Stimulated activated CD4-positive, alpha-beta T cell treated with anti-CD3 and anti-CD28 coated beads, Interleukin-1b, Interleukin-23, amount 100 ng/mL, for 48 hours (primary cell): ENCODE data around the gene LMX1B.

ENCODE experiments used
- DNase-seq: peaks from one replicate; pipeline ENCODE4 v3.0.0-alpha.2; 2020

LMX1B gene

DNA sequence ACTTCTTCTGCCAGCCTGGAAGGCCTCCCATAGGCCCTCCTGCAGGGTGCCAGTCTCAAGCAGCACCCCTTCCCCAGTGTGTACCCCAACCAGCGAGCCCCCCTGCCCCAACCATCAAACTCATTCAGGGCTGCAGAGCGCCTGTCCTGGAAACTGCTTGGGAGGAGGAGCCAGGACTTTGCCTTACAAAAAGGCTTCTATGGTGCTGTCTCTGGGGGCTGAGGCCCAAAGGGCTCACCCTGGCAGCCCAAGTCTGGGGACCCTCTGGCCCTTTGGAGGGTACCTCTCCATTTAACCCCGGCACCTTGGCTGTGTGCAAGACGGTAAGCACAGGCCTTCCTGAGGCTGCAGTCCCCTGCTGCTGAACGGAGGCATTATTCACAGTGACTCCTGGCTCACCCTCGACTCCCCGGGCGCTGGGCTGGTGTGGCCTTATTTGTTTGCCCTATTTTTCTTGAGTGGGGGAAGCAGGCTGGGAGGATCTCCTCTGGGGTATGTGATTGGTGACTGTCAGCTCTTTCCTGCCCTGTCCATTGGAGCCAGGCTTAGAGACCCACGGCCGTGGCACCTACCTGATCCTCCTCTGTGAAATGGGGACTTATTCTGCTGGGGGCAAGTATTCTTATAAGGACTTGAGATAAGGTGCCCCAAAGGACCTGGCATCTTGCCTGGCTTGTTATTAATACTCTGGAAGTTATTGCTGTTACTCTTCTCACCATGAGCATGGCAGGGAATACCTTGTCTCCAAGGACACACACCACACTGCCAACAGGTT, 5.8 kb downstream of the LMX1B start:
- DNase-seq = no peak

DNA sequence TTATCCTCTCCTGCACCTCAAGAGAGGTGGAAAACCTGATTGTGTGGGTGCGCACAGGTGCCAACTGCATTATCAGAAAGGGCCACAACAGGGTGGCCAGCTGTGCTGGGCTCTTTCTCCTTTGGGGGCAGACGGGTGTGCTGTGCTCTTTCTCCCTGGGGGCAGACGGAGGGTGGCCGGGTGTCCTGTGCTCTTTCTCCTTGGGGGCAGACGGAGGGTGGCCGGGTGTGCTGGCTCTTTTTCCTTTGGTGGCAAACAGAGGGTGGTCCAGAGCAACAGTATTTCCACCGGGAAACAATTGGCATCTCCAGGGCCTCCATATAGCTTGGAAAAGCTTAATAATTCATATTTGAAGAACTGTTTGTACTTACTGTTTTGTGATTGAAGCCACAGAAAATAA, 6.8 kb downstream of the LMX1B start:
- DNase-seq = no peak

DNA sequence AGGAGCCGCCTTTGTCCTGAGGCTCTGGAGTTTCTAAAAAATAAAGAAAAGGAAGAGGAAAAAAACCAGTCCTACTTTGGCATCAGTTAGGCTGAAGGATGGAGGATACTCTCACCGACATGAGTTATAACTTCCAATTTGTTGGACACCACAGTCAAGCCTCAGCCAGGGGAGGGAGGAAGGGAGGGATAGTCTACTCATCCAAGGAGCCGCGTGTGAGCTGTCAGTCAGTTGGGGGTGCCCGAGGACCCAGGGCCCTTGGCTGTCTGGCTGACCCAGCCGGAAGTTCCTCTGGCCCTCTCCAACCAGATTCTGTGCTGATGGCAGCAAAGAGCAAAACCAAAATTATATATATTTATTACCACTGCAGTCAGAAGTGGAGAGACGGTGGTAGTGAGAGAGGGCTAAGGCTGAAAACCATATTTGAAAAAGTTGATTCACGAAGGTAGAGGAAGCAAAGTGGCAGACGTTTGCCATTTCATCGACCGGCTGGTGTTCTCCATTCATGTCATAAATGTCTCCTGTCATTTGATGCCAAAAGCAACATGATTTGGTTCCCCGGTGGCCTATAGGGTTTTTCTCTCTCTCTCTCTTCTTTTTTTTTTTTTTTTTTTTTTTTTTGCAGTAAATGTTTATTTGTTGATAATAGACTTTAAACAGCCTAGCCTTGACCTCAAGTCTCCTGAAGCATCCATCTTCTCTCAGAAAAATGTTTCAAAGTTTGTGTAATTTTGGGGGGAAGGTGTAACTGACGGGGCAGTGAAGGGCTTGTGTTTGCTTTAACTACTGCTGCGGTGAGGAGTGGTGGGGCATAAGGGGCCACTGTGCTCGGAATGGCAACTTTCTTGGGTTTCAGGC, 7.6 kb downstream of the LMX1B start:
- DNase-seq = no peak

DNA sequence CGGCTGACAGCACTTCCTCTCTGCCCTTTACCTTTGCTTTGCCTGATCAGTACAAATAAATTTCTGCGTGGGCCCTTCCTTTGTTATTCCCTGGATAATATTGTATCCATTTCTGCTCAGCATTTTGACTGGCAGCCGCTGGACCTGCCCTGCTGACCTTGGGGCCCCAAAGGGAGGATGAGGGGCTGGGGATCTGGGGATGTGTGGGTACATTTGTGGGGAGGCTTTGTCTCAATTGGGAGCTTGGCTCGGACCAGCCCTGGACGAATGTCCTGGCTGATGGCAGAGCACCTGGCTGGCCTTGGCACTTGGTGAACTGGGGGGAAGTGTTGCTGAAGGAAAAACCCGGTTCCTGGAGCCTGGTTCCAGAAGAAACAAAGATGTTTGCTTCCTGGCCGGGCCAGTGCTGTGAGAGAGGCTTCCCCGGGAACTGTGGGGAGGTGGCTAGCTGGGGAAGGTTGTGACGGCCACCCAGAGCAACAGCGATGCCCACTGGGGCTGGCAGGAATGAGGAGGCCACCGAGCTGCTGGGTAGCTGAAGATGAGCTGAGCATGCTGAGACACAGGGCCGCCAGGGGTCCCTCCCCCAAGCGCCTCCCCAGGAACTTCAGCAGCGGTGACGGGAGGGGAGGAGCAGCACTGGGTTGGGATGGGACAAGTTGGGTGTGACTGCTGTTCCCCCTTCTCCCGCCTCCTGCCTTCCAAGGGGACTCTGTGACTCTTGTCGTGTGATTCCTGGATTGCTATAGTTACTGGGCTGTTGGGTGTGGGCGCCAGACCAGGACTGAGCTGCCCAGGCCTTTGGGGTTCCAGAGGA, 8.4 kb downstream of the LMX1B start:
- DNase-seq = no peak

DNA sequence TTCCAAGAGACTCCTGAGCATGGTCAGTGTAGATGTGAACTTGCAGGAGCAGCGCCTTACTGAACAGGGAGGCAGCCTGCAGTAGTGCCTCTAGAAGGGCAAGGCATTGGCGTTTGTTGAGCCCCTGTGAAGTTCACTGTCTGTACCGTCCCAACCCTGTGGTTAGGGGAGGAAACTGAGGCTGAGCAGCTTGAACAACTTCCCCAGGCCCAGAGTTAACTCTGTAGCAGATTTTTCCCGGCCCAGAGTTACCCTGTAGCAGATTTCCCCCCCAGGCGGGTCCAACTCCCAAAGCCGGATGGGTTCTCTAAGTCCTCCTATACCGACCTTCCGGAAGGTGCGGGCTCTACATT, 9.6 kb downstream of the LMX1B start:
- no peak for DNase-seq

DNA sequence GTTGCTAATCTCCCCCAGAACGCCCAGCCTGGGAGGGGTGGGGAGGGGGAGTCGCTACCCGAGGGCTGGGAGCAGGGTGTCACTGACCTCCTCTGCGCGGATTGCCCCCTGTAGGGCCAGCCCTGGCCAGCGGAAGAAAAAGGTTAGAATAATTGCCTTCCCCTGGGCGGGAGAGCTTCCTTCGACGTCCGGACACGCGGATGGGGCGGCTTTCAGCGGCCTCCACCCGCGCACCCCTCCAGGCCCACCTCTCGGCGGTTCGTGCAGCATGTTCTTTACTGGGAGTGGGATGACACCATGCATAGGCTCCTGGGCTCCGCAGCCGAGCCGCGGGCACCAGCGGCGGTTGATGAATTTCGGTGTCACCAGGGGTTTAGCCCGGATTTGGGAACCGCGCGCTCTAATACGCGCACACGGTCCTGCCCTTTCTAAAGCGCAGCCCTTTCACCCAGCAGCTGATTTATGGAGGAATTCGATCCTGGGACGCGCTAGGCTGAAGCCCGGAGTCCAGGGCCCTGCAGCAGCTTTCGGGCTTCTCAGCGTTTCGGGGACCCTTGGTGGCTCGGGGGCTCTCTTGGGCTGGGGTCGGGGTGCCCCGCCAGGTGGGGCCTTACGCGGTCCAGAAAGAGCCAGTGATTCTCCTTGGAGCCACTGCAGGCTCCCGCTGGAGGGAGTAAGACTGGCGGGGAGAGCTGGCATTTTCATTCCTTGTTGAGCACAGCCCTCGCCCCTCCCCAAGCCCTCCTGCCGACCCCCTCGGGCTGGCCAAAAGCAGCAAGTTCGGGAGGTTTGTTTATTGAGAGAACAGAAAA, 10.1 kb downstream of the LMX1B start:
- DNase-seq = no peak

DNA sequence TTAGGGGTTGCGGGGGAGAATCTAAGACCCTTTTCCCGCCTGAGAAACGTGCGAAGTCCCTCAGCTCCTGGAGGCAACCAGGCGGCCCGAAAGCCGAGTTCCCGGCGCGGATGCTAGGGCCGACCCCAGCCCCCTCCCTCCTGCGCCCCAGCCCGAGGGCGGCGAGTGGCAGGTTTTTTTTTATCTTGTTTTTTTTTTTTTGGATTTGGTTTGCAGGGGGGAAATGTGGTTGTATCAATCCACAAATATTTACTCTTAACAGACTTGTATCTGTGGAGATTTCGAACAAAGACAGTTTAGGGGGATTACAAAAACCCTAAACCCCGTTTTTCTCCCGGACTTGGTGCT, 10.7 kb downstream of the LMX1B start:
- DNase-seq = no peak

DNA sequence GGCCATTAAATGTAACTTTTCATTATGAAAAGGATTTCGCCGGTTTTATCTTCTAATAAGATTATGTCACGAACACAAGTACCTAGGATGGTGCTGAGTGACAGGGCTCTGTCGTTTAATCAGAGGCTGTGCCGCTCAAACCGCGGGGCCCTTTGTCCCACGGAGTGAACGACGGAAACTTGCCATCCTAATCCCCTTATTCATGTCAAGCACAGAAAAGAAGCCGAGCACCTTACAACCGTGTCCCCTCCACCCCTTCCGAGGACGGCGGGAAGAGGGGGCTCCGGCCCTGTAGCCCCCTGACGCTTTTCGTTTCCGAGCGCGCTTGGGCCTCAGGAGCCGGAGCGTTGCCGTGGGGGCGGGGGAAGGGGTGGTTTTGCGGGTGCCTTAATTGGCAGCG, 11.2 kb downstream of the LMX1B start:
- DNase-seq = no peak

DNA sequence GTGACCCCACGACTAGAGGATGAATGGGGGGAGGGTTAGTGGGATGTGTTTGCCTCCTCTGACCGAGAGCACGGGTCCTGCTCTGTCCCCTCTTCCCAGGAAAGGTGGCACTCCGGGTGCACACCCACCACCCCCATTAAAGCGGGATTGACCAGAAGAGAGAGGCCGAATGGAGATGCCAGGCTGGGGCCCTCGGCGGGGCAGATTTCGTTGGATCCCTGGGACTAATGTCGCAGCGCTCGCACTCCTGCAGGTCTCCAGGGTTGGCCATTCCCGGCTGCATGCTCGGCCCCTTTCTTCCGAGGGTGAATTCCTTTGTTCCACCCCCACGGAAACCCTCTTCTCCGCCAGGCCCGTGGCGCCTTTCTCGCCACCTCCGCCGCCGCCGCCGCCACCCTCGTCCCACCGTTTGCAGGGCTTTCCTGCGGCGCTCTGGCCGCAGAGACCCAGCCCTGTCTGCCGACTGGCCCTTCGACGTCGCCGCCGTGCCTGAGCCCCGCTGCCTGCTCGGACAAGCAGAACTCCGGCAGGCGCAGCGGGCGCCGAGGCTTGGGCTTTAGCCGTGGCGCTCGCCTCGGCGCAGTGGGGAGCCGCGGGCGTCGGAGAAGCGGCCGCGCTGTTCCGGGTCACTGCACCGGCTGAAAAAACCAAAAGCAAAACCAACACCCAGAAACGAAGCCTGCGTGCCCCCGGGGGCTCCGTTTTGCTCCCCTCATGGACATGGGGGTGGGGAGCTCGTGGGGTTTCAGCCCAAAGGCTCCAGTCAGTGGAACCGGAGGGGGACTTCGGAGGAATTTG, 11.8 kb downstream of the LMX1B start:
- no peak for DNase-seq

DNA sequence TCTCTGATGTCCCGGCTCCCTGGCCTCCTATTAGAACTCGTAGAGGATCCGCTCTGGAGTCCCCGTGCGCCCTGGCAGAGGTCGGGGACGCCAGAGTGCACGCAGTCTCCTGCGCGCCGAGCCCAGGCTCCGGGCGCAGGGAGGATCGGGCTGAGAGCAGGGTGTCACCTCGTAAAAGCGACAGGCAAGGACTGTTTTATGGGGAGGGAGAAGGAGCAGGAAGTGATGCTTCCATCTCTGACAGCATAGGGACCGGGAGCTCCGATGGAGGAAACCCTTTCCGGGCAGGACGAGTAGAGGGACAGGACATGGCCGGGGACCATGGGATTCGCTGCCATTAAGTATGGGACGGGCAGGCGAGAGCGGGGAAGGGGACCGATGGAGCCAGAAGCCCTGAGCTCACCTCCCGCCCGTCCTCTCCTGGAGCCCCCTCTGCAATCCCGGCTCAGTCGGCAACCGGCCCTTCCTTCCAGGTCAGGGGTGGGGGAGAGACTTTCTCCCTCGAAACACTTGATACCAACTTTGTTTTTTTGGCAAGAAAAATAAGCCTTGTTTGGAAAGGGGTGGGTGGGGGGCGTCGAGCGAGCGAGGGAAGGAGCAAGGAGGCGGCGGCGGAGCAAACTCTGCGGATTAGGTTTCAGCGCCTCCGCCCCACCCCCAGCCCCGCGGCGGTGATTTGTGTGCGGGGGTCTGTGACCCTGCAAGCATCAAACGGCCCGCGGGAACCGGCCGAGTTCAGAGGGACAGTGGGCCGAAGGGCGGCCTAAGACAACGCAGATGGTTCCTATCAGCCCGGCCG, 12.6 kb downstream of the LMX1B start:
- no peak for DNase-seq

DNA sequence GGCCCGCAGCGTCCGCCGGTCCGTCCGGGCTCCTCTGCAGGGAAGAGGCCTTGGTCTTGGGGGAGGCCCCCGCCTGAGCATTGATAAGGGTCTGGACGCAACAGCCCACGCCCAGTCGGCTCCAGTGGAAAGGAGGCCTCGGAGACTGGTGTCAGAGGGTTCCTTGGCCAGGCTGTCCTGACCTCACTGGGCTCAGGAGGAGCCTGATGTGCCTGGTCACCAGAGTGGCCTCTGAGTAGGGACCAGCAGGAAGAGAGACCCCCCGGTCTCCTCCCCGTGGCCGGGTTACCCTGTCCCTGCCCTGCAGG, 13.2 kb downstream of the LMX1B start:
- DNase-seq = no peak

DNA sequence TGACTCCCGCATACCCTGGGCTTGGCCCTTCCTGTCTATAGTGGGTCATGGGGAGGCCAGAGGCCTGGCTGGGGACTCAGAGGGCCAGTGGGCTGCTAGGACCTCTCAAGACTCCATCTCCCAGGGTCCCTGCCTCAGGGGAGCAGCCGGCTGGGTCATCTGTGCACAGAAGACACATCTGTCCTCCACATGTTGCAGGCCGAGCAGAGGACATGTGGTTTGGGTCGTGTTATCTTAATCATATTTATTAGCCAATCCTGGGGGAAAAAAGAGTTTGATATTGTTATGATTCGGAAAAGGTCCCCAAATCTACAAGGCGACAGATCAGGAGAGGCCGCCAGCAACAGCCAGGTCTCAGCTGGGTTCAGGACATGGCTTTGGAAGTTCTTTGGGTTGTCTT, 14.4 kb downstream of the LMX1B start:
- no peak for DNase-seq

DNA sequence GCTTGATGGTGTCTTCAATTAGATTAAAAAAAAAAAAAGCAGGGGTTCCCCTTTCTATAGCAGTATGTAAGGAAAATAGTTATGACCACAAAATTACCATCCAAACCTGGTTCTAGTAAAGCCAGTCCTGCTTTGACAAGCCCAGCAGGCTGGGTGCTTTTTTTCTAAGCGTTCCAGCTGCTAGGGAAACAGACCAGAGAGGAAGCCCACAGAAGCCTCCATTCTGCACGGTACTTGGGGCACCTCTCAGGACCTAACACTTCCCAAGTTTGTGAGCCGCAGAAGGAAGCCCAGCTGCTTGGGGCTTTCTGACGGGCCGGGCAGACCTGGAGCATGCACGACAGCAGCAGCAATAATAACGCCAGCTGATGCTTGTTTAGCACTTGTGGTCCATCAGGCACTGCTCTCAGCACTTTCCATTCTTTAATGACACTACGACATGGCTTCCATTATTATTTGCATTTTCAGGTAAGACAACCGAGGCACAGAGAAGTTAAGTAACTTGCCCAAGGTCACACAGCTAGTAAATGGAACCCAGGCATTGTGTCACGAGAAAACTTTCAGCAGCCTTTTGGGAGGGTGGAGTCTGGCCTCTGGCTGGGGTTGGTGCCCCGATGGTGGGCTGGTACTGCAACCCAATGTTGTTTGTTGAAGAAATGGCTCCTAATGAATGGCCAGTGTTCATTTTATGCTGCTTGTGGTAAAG, 15.4 kb downstream of the LMX1B start:
- DNase-seq = no peak

DNA sequence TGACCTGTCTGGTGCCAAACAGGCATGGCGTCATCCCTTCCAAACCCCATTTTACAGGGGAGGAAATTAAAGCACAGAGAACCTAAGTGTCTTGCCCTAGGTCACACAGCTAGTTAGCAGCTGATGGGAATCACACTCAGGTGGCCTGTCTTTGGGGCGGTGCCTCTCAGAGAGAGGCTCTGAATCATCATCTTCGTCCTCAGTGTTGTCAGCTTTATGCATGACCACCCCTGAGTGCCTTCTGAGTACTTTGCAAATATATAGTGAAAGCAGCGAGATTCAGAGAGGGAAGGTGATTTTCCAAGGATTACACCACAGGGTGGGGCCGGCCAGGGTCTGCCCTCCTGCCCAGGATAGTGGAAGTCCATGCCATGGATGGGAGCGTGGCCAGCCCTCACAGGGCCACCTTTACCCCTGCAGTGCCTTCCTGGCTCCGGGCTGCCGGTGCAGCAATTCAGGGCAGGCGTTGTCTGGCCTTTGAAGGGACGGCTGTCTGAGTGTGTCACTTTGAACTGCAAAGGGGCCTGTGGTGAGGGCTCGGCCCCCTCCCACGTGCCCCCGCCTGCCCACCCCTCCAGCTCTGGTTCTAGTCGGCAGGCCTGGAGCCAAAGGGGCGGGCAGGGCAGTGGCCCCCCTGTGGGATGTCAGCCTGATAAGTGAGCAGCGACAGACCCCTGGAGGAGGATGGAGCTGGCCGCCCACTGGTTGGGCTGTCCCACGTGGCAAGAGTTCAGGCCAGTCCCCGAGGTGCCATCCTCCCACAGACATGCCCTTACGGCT, 16.9 kb downstream of the LMX1B start:
- no peak for DNase-seq

DNA sequence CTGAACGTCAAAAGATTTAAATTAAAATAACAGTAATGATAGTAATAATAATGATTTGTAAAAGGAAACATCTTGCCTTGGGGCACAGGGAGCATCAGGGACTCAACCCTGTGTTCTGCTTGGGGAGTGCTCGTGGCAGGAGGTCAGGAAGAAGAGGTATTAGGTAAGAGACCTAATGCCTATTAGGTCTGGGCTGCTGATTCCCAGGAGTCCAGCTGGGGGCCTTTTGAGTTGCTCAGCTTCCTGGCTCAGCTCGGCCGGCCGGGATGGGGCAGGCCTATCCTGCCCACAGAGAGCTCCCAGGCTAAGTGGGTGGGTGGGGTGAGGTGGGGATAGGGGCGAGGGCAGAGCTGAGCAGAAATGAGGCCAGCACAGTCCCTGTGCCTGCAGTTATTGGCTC, 17.5 kb downstream of the LMX1B start:
- no peak for DNase-seq

DNA sequence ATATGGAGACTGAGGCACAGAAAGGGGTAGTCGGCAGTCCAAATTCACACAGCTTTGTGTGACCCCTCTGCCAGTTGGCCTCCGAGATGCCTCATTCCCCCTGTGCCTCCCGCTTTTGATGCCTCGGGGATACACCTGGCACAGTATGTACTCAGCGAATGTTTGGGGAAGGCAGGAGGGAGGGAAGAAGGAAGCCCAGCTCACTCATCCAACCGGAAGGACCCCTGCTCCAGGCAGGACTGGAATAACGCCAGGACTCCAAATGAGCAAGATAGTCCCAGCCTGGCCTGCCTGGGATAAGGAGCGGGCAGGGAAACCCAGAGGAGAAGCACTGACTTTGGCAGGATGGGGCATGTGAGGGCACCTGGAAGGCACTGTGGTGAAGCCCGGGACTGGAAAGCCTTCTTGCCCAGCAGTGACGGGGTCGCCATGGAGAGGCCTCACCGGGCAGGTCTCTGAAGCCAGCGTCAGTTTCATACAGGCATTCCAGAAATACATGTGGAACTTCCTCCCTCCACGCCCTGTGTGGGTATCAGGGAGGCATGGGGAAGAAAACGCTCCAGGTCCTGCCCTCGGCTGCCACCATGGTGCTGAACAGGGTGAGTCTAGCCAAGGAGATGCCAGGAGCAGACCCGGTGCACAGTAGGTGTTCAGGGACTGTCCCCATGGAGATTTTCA, 20.3 kb downstream of the LMX1B start:
- no peak for DNase-seq

DNA sequence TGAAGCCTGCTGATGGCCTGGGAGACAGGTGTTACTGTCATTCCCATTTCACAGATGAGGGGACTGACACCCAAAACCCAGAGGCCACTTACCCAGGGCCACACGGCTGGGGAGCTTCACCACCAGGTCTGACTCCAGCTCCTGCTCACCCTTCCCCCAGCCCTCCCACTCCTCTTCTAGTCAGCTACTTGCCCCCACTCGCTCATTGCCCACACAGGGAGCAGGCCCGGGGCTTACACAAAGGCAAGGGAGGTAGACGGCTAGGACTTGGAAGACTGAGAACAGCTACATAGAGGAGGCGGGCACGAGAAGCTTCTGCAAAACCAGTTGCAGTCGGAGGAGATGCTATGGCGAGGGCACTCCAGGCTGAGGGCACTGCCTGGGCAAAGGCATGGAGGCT, 21.3 kb downstream of the LMX1B start:
- DNase-seq = no peak

DNA sequence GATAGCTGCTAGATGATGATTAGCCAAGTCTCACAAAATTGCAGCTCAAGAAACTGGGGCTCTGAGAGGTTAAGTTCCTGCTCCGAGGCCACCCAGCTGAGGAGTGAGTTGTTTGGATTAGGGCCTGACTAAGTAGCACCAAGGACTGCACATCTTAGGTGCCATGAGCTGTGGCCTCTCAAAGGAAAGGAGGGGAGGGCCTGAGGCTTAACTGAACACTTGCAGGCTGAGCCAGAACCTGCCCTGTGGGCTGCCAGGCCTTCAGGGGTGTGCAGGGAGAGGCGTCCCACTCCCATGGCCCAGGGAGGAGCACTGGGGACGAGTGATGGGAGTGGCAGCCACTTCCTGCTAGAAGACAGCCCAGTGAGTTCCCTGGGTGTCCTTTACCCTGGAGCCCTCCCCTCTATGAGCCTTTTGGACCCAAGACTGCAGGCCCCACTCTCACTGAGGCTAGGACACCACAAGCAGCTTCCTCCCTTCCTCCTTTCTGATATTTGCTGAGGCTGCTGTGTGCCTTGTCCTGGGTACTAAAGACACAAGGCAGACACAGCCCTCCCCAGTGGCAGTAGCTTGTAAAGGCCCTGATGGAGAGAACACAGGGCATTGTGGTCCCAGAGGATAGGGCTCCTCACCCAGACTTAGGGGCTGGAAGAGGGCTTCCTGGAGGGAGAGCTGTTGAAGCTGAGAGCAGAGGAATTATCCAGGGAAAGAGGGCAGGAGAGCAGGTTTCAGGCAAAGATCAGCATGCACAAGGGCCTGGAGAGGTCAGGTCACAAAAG, 22.1 kb downstream of the LMX1B start:
- no peak for DNase-seq
